Fibroblast of lung (primary cell): Measurements from ENCODE around the gene ENPP7.
A peak's percentile ranks its signal among the peaks of the same experiment; 100 is the strongest.

Experiments
- CTCF ChIP-seq, 2 donors: IDR thresholded peaks in 1 of 2; conservative IDR thresholded peaks in 1 of 2; 1 replicate in 1 of 2; 2 replicates in 1 of 2; pipeline ENCODE4 v1.5.1; 2011 to 2012; ENCODE audit warnings: low read length in 2 of 2, control low read depth in 1 of 2, inconsistent platforms in 1 of 2, low read depth in 1 of 2, mild to moderate bottlenecking in 1 of 2
- EZH2 ChIP-seq: IDR thresholded peaks from 2 replicates; pipeline ENCODE4 v1.5.1; 2012; ENCODE audit warnings: low read length, control low read depth, mild to moderate bottlenecking; ENCODE audit errors: missing control alignments

- no peak for TF ChIP-seq CTCF (conservative IDR thresholded peaks at IDR 0.05 in 1 of 2, IDR thresholded peaks at IDR 0.05 in 1 of 2; ENCODE audit: low read depth in 1 of 2, low read length in 2 of 2)
- TF ChIP-seq EZH2 = peak; percentile 58
Observed at GRCh38 chr17:79788989-79789942, 58.5 kb downstream of the ENPP7 start.
